ENCODE data around the gene MCU.
"Not testable (repeated sequence)": the region's sequence is repeated elsewhere in the genome, so short reads cannot be mapped to it uniquely, and the experiment has no call there.

The MCU gene

GRCh38 chr10:72765051-72765745, 73.3 kb downstream of the MCU start:
- no peak for DNase-seq

- DNase-seq = not testable (repeated sequence)
Observed at GRCh38 chr10:72771195-72771594, 79.3 kb downstream of the MCU start.

GRCh38 chr10:72772031-72772430, 80.1 kb downstream of the MCU start:
- DNase-seq = no peak

- no peak for DNase-seq
Observed at GRCh38 chr10:72779874-72780273, 87.9 kb downstream of the MCU start.

- no peak for DNase-seq
Observed at GRCh38 chr10:72782649-72783330, 90.8 kb downstream of the MCU start.

GRCh38 chr10:72783410-72783833, 91.5 kb downstream of the MCU start:
- DNase-seq = no peak

GRCh38 chr10:72784551-72785351, 92.8 kb downstream of the MCU start:
- DNase-seq = no peak

GRCh38 chr10:72785409-72785808, 93.5 kb downstream of the MCU start:
- DNase-seq = no peak

- DNase-seq = no peak
Observed at GRCh38 chr10:72790216-72790990, 98.5 kb downstream of the MCU start.

- no peak for DNase-seq
Observed at GRCh38 chr10:72792288-72792687, 100.3 kb downstream of the MCU start.

GRCh38 chr10:72793752-72794151, 101.8 kb downstream of the MCU start:
- DNase-seq = no peak

GRCh38 chr10:72794260-72794659, 102.3 kb downstream of the MCU start:
- no peak for DNase-seq

- DNase-seq = no peak
Observed at GRCh38 chr10:72796042-72796441, 104.1 kb downstream of the MCU start.

- no peak for DNase-seq
Observed at GRCh38 chr10:72796538-72796937, 104.6 kb downstream of the MCU start.

GRCh38 chr10:72800000-72800740, 108.2 kb downstream of the MCU start:
- DNase-seq = no peak

- DNase-seq = no peak
Observed at GRCh38 chr10:72800741-72801092, 108.8 kb downstream of the MCU start.

- DNase-seq = no peak
Observed at GRCh38 chr10:72801263-72801868, 109.4 kb downstream of the MCU start.

GRCh38 chr10:72802332-72802731, 110.4 kb downstream of the MCU start:
- no peak for DNase-seq

- no peak for DNase-seq
Observed at GRCh38 chr10:72802763-72803505, 111.0 kb downstream of the MCU start.

GRCh38 chr10:72808001-72808400, 116.1 kb downstream of the MCU start:
- DNase-seq = no peak

- no peak for DNase-seq
Observed at GRCh38 chr10:72809006-72809405, 117.1 kb downstream of the MCU start.
